Fibroblast of lung (primary cell): ENCODE data around the gene SCAF1. TPM values are rescaled to one million over a fixed set of nuclear protein-coding genes. Genes with fewer than 3 reads are reported as not detected.

Source experiments
- DNase-seq, 2 donors: peaks; one replicate each; pipeline versions ENCODE4 v3.0.0 to v3.0.0-alpha.2; 2010; ENCODE audit warnings: low read depth in 2 of 2
- H2AFZ ChIP-seq: 2 replicates; pipeline ENCODE4 v1.5.1; 2012; ENCODE audit warnings: low read length, control low read depth, inconsistent platforms
- H3K27ac ChIP-seq: 2 replicates; pipeline ENCODE4 v1.5.1; 2011; ENCODE audit warnings: low read length, control low read depth; ENCODE audit not compliant: insufficient read depth
- H3K27me3 ChIP-seq: 2 replicates; pipeline ENCODE4 v1.5.1; 2011; ENCODE audit warnings: mild to moderate bottlenecking, low read length; ENCODE audit not compliant: control insufficient read depth, insufficient read depth
- H3K36me3 ChIP-seq: 2 replicates; pipeline ENCODE4 v1.5.1; 2011; ENCODE audit warnings: low read length; ENCODE audit not compliant: control insufficient read depth, insufficient read depth
- H3K4me1 ChIP-seq: 2 replicates; pipeline ENCODE4 v1.5.1; 2011; ENCODE audit warnings: low read length; ENCODE audit not compliant: control insufficient read depth, insufficient read depth; ENCODE audit errors: extremely low read depth
- H3K4me2 ChIP-seq: 2 replicates; pipeline ENCODE4 v1.5.1; 2011; ENCODE audit warnings: low read length, control low read depth; ENCODE audit not compliant: insufficient read depth; ENCODE audit errors: extremely low read depth
- H3K4me3 ChIP-seq, 4 experiments: fragments of 200-600 bp in 1 of 4; sonication (generic) in 1 of 4; replicated peaks in 1 of 4; 2 replicates each; pipeline ENCODE4 v1.5.1; 2011 to 2016; ENCODE audit warnings: low read length in 4 of 4, low read depth in 3 of 4, mild to moderate bottlenecking in 3 of 4, control low read depth in 2 of 4, inconsistent platforms in 1 of 4, mixed read lengths in 1 of 4; ENCODE audit not compliant: insufficient read depth in 1 of 4; ENCODE audit errors: control extremely low read depth in 1 of 4
- H3K79me2 ChIP-seq: 2 replicates; pipeline ENCODE4 v1.5.1; 2012; ENCODE audit warnings: mild to moderate bottlenecking, low read length, inconsistent platforms; ENCODE audit not compliant: control insufficient read depth, insufficient read depth
- H3K9ac ChIP-seq: 2 replicates; pipeline ENCODE4 v1.5.1; 2011; ENCODE audit warnings: mild to moderate bottlenecking, low read length, control low read depth; ENCODE audit not compliant: insufficient read depth
- H3K9me3 ChIP-seq: 2 replicates; pipeline ENCODE4 v1.5.1; 2012; ENCODE audit warnings: low read depth, low read length; ENCODE audit not compliant: control insufficient read depth, insufficient read depth
- H4K20me1 ChIP-seq: 2 replicates; pipeline ENCODE4 v1.5.1; 2011; ENCODE audit warnings: low read length; ENCODE audit not compliant: control insufficient read depth, insufficient read depth; ENCODE audit errors: extremely low read depth
- EZH2 ChIP-seq: IDR thresholded peaks from 2 replicates; pipeline ENCODE4 v1.5.1; 2012; ENCODE audit warnings: low read length, control low read depth, mild to moderate bottlenecking; ENCODE audit errors: missing control alignments
- polyA plus RNA-seq, 2 donors: library from polyadenylated mRNA; depleted of rRNA in 1 of 2; stranded (reverse) in 1 of 2; unstranded in 1 of 2; fragments of >200 nt; gene quantifications; 2 replicates each; pipeline ENCODE4 v1.2.1, GENCODE V29; 2011 to 2012; ENCODE audit warnings: missing spikeins in 1 of 2
- total RNA-seq: library from RNA; depleted of rRNA; stranded (reverse); fragments of >200 nt; gene quantifications from 2 replicates; pipeline ENCODE4 v1.2.1, GENCODE V29; 2014
- TF ChIP-seq, protein P1 (sequence below), 2 donors: IDR thresholded peaks in 1 of 2; conservative IDR thresholded peaks in 1 of 2; 1 replicate in 1 of 2; 2 replicates in 1 of 2; pipeline ENCODE4 v1.5.1; 2011 to 2012; ENCODE audit warnings: low read length in 2 of 2, control low read depth in 1 of 2, inconsistent platforms in 1 of 2, low read depth in 1 of 2, mild to moderate bottlenecking in 1 of 2

SCAF1 gene
- total and polyA plus RNA-seq, 2 donors (not counting 1 experiment from before 2014, with no cell fraction given): 8.7 to 11.9 TPM

DNA sequence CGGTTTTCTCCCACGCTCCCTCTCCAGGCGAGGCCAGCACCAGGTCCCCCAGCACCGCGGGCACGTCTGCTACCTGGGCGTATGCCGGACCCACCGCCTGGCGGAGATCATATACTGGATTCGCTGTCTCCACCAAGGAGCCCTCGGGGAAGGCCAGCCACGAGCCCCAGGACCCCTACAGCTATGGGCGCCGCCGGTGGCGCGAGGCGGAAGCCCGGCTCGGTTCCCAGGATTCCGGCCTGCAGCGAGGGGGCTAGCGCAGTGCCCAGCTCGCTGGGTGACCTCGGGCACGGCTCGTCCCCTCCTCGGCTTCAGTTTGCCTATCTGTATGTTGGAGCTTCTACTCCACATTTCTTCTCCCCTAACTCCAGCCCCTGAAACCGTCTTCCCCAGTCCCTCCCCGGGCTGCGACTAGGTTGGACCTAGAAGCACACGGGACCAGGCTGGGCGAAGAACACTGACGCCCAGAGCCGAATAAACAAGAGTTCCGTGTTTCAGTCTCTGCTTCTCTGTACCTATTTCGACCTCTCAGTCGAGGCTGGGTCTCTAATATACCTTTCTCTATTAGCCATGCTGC lies 48.2 kb downstream of the SCAF1 start:
- Histone ChIP-seq H3K9me3 (no peaks in the 10 kb centered on the region), H3K9ac (no peak overlapping the region), H3K27me3 (no peaks in the 10 kb centered on the region), H3K4me2 (peak overlapping the region; percentile 100), H3K27ac (peak overlapping the region; percentile 61), H3K4me3 (peak overlapping the region; percentile 43 to 69 (median 64)), H3K36me3 (peaks cover 11% of the 10 kb centered on the region), H2AFZ (peak overlapping the region; percentile 61), H4K20me1 (no peaks in the 10 kb centered on the region), H3K4me1 (peaks cover 5% of the 10 kb centered on the region), H3K79me2 (no peaks in the 10 kb centered on the region)
- TF ChIP-seq, protein P1, sequence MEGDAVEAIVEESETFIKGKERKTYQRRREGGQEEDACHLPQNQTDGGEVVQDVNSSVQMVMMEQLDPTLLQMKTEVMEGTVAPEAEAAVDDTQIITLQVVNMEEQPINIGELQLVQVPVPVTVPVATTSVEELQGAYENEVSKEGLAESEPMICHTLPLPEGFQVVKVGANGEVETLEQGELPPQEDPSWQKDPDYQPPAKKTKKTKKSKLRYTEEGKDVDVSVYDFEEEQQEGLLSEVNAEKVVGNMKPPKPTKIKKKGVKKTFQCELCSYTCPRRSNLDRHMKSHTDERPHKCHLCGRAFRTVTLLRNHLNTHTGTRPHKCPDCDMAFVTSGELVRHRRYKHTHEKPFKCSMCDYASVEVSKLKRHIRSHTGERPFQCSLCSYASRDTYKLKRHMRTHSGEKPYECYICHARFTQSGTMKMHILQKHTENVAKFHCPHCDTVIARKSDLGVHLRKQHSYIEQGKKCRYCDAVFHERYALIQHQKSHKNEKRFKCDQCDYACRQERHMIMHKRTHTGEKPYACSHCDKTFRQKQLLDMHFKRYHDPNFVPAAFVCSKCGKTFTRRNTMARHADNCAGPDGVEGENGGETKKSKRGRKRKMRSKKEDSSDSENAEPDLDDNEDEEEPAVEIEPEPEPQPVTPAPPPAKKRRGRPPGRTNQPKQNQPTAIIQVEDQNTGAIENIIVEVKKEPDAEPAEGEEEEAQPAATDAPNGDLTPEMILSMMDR (conservative IDR thresholded peaks at IDR 0.05 in 1 of 2, IDR thresholded peaks at IDR 0.05 in 1 of 2; ENCODE audit: low read depth in 1 of 2, low read length in 2 of 2): no peak
- no peak for TF ChIP-seq EZH2
- DNase-seq: no peak

DNA sequence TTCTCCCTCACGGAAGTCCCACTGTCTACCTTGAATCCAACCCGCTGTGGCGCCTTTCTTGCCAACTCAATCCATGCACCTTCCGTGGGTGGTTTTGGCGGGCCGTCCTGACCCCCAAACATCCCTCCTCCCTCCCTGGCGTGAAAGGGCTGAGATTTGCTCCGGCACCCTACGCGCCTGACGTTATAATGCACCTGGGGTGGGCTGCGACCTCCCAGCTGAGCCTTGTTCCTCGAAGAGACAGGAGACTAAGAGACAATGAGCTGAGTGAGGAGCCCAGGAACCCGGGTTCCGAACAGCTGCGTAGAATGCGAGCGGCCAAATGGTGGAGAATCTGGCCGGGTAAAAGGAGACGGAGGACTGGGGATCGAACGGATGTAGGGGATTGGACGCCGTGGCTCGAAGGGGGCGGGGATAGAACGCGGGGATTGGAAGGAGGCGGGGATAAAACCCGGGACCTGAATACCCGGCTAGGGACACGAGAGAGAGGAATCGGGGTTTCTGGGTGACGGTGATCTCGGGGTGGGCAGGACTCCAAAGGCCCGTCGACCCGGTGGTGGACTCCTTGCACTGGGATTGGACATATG lies 48.7 kb downstream of the SCAF1 start, which contains the start of gene CPT1C:
Gene CPT1C (plus strand): TSS at position 461 of the 587 bp plus-strand sequence. CDS start 1,137 bp downstream, outside the sequence.
- Histone ChIP-seq H3K4me3 (peak within 1 kb of the TSS; percentile 43 to 69 (median 64)), H3K9ac (peak within 1 kb of the TSS; percentile 55), H3K27ac (peak within 1 kb of the TSS; percentile 61), H3K27me3 (no peaks in the 10 kb centered on the region), H3K79me2 (no peaks in the 10 kb centered on the region), H3K4me1 (peaks cover 5% of the 10 kb centered on the region), H2AFZ (peak within 1 kb of the TSS; percentile 77), H4K20me1 (no peaks in the 10 kb centered on the region), H3K36me3 (peaks cover 10% of the 10 kb centered on the region), H3K9me3 (no peaks in the 10 kb centered on the region), H3K4me2 (peak within 1 kb of the TSS; percentile 100)
- DNase-seq: peak; percentile 71 to 73
- TF ChIP-seq EZH2: no peak
- TF ChIP-seq, protein P1 (conservative IDR thresholded peaks at IDR 0.05 in 1 of 2, IDR thresholded peaks at IDR 0.05 in 1 of 2; ENCODE audit: low read depth in 1 of 2, low read length in 2 of 2): no peak

DNA sequence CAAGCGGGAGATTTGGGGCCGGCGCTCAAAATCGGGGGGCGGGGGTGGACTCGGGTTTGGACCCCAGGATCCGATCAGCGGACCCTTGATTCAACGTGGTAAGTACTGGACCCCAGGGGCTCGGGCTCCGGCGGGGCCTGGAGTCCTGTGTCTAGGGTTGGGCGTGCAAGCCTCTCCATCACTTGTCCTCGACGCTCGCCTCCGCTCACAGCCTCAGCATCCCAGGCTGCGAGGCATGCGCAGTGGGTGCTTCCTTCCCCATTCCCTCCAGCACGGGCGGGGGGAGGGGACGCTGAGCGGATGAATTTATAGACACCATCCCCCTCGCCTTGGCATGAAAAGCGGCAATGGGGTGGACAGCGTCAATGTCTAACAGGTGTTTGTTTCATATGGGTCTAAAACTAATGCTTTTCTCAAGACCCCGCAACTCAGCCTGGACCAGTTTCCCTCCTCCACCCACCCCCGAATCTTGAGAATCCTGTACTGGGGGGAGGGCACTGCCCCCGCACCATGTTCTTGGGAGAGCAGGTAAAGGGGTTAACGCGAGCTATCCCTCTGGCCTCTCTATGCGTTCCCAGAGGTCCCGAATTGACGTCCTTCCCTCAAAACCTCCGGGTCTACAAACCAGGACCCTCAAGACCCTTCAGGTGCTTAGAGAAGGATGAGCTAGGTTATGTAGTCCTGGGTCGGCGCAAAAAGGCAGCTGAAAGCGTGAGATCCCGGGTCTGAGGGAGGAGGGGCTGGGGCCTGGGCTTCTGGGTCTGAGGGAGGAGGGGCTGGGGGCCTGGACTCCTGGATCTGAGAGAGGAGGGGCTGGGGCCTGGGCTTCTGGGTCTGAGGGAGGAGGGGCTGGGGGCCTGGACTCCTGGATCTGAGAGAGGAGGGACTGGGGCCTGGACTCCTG lies 49.5 kb downstream of the SCAF1 start:
- H3K9ac ChIP-seq: no peak overlapping the region
- no peaks in the 10 kb centered on the region for H3K27me3 ChIP-seq
- no peaks in the 10 kb centered on the region for H3K9me3 ChIP-seq
- no peak for TF ChIP-seq EZH2
- TF ChIP-seq, protein P1 (conservative IDR thresholded peaks at IDR 0.05 in 1 of 2, IDR thresholded peaks at IDR 0.05 in 1 of 2; ENCODE audit: low read depth in 1 of 2, low read length in 2 of 2): no peak
- peaks cover 5% of the 10 kb centered on the region for H3K4me1 ChIP-seq
- H4K20me1 ChIP-seq: no peaks in the 10 kb centered on the region
- H3K36me3 ChIP-seq: peaks cover 3% of the 10 kb centered on the region
- peak overlapping the region; percentile 77 for H2AFZ ChIP-seq
- H3K4me3 ChIP-seq: peak overlapping the region; percentile 43 to 69 (median 64)
- peak; percentile 66 to 73 for DNase-seq
- no peaks in the 10 kb centered on the region for H3K79me2 ChIP-seq
- no peak overlapping the region for H3K27ac ChIP-seq
- H3K4me2 ChIP-seq: peak overlapping the region; percentile 100
